ENCODE measurements around the gene SUCLG2.
A peak's percentile ranks its signal among the peaks of the same experiment; 100 is the strongest.

SUCLG2 gene

GRCh38 chr3:67437090-67437489 is 217.3 kb downstream of the SUCLG2 start:
- DNase-seq, result no peak

GRCh38 chr3:67433109-67433508 is 221.3 kb downstream of the SUCLG2 start:
- no peak for DNase-seq

GRCh38 chr3:67431887-67432286 is 222.5 kb downstream of the SUCLG2 start:
- no peak for DNase-seq

- DNase-seq, result no peak
These were observed 230.7 kb downstream of the SUCLG2 start for GRCh38 chr3:67423722-67424121.

- no peak for DNase-seq
These were observed 232.5 kb downstream of the SUCLG2 start for GRCh38 chr3:67421912-67422311.

GRCh38 chr3:67419779-67420178 is 234.6 kb downstream of the SUCLG2 start:
- no peak for DNase-seq

GRCh38 chr3:67419218-67419529 is 235.2 kb downstream of the SUCLG2 start:
- no peak for DNase-seq

- DNase-seq, result no peak
These were observed 235.8 kb downstream of the SUCLG2 start for GRCh38 chr3:67418426-67419217.

GRCh38 chr3:67416703-67417102 is 237.7 kb downstream of the SUCLG2 start:
- no peak for DNase-seq

GRCh38 chr3:67415511-67415910 is 238.9 kb downstream of the SUCLG2 start:
- no peak for DNase-seq

- no peak for DNase-seq
These were observed 239.7 kb downstream of the SUCLG2 start for GRCh38 chr3:67414740-67415139.

- DNase-seq, result no peak
These were observed 249.2 kb downstream of the SUCLG2 start for GRCh38 chr3:67405193-67405592.

- DNase-seq, result no peak
These were observed 251.5 kb downstream of the SUCLG2 start for GRCh38 chr3:67402873-67403272.

GRCh38 chr3:67401921-67402320 is 252.5 kb downstream of the SUCLG2 start:
- no peak for DNase-seq

GRCh38 chr3:67400476-67400875 is 253.9 kb downstream of the SUCLG2 start:
- DNase-seq, result no peak

- DNase-seq, result no peak
These were observed 265.2 kb downstream of the SUCLG2 start for GRCh38 chr3:67389176-67389575.

GRCh38 chr3:67388738-67389137 is 265.7 kb downstream of the SUCLG2 start:
- DNase-seq, result no peak

GRCh38 chr3:67386451-67386850 is 268.0 kb downstream of the SUCLG2 start:
- no peak for DNase-seq

- DNase-seq, result peak; percentile 0
These were observed 269.5 kb downstream of the SUCLG2 start for GRCh38 chr3:67384760-67385397.

GRCh38 chr3:67384016-67384415 is 270.4 kb downstream of the SUCLG2 start:
- DNase-seq, result no peak

- no peak for DNase-seq
These were observed 271.0 kb downstream of the SUCLG2 start for GRCh38 chr3:67383379-67383778.

- no peak for DNase-seq
These were observed 271.9 kb downstream of the SUCLG2 start for GRCh38 chr3:67382536-67382935.

GRCh38 chr3:67381667-67382272 is 272.6 kb downstream of the SUCLG2 start:
- DNase-seq, result peak; percentile 6

GRCh38 chr3:67380118-67380517 is 274.3 kb downstream of the SUCLG2 start:
- DNase-seq, result no peak

Data from NCI-H1092 treated with DMSO at 0.1 percent for 48 hours (cell line).